ENCODE results near the gene BCHE. TPM values are rescaled to one million over a fixed set of nuclear protein-coding genes. Genes with fewer than 3 reads are reported as not detected.

Gene BCHE
- total RNA-seq, 1 donor from 2014 or later: not detected

DNA sequence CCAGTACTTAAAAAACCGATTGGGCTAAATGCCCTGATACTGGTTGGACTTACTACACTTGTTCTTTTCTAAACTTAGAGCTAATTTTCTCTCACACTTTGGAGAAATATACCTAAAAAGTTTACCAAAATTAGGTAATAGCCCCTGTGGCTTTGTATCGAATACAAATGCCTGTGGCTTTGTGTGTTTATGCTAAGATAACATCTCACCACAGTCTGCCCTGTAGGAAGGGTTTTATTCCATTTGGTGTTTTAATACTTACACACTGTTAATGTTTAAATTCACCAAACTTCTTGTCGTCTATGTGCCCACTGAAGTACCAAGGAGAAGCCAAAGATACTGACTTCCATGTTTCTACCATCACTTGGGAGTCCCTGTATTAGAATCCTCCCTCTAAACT lies 66.4 kb downstream of the BCHE start:
- DNase-seq (ENCODE audit: low spot score in 2 of 2): no peak
- TF ChIP-seq, protein P1, sequence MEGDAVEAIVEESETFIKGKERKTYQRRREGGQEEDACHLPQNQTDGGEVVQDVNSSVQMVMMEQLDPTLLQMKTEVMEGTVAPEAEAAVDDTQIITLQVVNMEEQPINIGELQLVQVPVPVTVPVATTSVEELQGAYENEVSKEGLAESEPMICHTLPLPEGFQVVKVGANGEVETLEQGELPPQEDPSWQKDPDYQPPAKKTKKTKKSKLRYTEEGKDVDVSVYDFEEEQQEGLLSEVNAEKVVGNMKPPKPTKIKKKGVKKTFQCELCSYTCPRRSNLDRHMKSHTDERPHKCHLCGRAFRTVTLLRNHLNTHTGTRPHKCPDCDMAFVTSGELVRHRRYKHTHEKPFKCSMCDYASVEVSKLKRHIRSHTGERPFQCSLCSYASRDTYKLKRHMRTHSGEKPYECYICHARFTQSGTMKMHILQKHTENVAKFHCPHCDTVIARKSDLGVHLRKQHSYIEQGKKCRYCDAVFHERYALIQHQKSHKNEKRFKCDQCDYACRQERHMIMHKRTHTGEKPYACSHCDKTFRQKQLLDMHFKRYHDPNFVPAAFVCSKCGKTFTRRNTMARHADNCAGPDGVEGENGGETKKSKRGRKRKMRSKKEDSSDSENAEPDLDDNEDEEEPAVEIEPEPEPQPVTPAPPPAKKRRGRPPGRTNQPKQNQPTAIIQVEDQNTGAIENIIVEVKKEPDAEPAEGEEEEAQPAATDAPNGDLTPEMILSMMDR (IDR thresholded peaks at IDR 0.05): no peak
- H3K27me3 ChIP-seq: no peaks in the 10 kb centered on the region
- intact Hi-C loops (cut with DNase I): no loop called here
- H3K9me3 ChIP-seq: no peaks in the 10 kb centered on the region
- no peaks in the 10 kb centered on the region for H3K36me3 ChIP-seq
- no peaks in the 10 kb centered on the region for H3K4me1 ChIP-seq
- H3K4me3 ChIP-seq: no peak overlapping the region
- H3K27ac ChIP-seq: no peak overlapping the region

- intact Hi-C loops (cut with DNase I): no loop called here
These were observed 68.5 kb downstream of the BCHE start for GRCh38 chr3:165768680-165769079.

DNA sequence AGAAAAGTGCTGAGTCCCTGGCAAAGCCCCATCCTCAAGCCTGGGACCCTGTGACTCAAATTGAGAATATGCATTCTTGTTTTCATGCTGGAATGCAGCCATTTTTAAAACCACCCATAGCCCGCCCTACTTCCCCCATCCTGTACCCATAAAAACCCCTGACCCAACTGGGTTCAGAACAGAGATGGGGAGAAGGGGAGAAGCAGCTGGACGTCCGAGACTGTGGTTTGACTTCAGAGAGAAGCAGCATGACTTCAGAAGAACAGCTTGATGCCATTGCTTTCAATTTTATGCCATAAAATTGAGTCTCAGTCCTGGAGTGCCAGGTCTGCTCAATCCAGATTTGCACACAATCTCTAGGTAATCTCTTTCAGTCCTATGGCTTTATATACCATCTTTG lies 78.2 kb downstream of the BCHE start:
- TF ChIP-seq, protein P1 (IDR thresholded peaks at IDR 0.05): no peak
- H3K4me3 ChIP-seq: no peak overlapping the region
- H3K36me3 ChIP-seq: no peaks in the 10 kb centered on the region
- DNase-seq (ENCODE audit: low spot score in 2 of 2): no peak
- H3K27me3 ChIP-seq: no peaks in the 10 kb centered on the region
- no peaks in the 10 kb centered on the region for H3K4me1 ChIP-seq
- H3K27ac ChIP-seq: no peak overlapping the region
- no peaks in the 10 kb centered on the region for H3K9me3 ChIP-seq
- intact Hi-C loops (cut with DNase I): no loop called here

More at GRCh38 chr3:165768680-165769079, 68.5 kb downstream of the BCHE start:
- H3K27ac ChIP-seq: no peak overlapping the region
- no peaks in the 10 kb centered on the region for H3K4me1 ChIP-seq
- no peak overlapping the region for H3K4me3 ChIP-seq
- DNase-seq (ENCODE audit: low spot score in 2 of 2): no peak
- no peaks in the 10 kb centered on the region for H3K9me3 ChIP-seq
- H3K27me3 ChIP-seq: no peaks in the 10 kb centered on the region
- TF ChIP-seq, protein P1 (IDR thresholded peaks at IDR 0.05): no peak
- H3K36me3 ChIP-seq: no peaks in the 10 kb centered on the region

- intact Hi-C loops (cut with DNase I): no loop called here
- Histone ChIP-seq H3K36me3 (no peaks in the 10 kb centered on the region), H3K4me1 (no peaks in the 10 kb centered on the region), H3K9me3 (no peaks in the 10 kb centered on the region), H3K27me3 (no peaks in the 10 kb centered on the region), H3K4me3 (no peak overlapping the region), H3K27ac (no peak overlapping the region)
- no peak for DNase-seq (ENCODE audit: low spot score in 2 of 2)
- TF ChIP-seq, protein P1 (IDR thresholded peaks at IDR 0.05): no peak
These were observed 81.7 kb downstream of the BCHE start for GRCh38 chr3:165755571-165755970.

- intact Hi-C loops (cut with DNase I): no loop called here
- TF ChIP-seq, protein P1 (IDR thresholded peaks at IDR 0.05): no peak
- no peaks in the 10 kb centered on the region for H3K9me3 ChIP-seq
- H3K4me1 ChIP-seq: no peaks in the 10 kb centered on the region
- H3K36me3 ChIP-seq: no peaks in the 10 kb centered on the region
- no peak for DNase-seq (ENCODE audit: low spot score in 2 of 2)
- H3K27ac ChIP-seq: no peak overlapping the region
- H3K27me3 ChIP-seq: no peaks in the 10 kb centered on the region
- H3K4me3 ChIP-seq: no peak overlapping the region
These were observed 82.8 kb downstream of the BCHE start for GRCh38 chr3:165754219-165755007.

Measured in ascending aorta (tissue), 2 donors.